Measurements from ENCODE around the gene TECPR2. TPM values are rescaled to one million over a fixed set of nuclear protein-coding genes. Genes with fewer than 3 reads are reported as not detected.

TECPR2 gene
- total and polyA plus RNA-seq, 2 of the 13 experiments (the other 11 are each of a cell fraction or from before 2014, with no cell fraction given): 3.5 to 5.7 TPM

GRCh38 chr14:102374264-102374663, 11.5 kb downstream of the TECPR2 start (continued):
- TF ChIP-seq, protein P1, sequence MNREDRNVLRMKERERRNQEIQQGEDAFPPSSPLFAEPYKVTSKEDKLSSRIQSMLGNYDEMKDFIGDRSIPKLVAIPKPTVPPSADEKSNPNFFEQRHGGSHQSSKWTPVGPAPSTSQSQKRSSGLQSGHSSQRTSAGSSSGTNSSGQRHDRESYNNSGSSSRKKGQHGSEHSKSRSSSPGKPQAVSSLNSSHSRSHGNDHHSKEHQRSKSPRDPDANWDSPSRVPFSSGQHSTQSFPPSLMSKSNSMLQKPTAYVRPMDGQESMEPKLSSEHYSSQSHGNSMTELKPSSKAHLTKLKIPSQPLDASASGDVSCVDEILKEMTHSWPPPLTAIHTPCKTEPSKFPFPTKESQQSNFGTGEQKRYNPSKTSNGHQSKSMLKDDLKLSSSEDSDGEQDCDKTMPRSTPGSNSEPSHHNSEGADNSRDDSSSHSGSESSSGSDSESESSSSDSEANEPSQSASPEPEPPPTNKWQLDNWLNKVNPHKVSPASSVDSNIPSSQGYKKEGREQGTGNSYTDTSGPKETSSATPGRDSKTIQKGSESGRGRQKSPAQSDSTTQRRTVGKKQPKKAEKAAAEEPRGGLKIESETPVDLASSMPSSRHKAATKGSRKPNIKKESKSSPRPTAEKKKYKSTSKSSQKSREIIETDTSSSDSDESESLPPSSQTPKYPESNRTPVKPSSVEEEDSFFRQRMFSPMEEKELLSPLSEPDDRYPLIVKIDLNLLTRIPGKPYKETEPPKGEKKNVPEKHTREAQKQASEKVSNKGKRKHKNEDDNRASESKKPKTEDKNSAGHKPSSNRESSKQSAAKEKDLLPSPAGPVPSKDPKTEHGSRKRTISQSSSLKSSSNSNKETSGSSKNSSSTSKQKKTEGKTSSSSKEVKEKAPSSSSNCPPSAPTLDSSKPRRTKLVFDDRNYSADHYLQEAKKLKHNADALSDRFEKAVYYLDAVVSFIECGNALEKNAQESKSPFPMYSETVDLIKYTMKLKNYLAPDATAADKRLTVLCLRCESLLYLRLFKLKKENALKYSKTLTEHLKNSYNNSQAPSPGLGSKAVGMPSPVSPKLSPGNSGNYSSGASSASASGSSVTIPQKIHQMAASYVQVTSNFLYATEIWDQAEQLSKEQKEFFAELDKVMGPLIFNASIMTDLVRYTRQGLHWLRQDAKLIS (CRISPR knock-in tag; IDR thresholded peaks at IDR 0.05): no peak

DNA sequence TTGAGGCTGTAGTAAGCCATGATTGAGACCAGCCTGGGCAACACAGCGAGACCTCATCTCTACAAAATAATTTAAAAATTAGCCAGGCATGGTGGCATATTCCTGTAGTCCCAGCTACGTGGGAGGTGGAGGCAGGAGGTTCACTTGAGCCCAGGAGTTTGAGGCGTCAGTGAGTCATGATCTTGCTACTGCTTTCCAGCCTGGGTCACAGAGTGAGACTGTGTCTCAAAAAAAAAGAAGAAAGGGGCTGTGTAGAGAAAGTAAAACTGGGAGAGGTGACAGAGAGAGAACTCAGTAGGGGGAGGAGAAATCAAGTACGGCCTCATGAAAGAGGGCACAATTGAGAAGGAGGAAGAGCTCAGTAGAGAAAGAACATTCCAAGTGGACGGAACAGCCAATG, 12.4 kb downstream of the TECPR2 start:
- intact Hi-C loops (cut with micrococcal nuclease; ENCODE audit: unreplicated experiment) (no loop called here), in situ Hi-C loops (cut with HindIII; ENCODE audit: extremely low pct_ligation_motif_present, low pct_unique_long_range_greater_than_20kb) (no loop called here)
- no peak for ATAC-seq
- no TSS peak for BruUV-seq (replicated peaks)
- H3K36me3 ChIP-seq (replicated peaks in 1 of 2; ENCODE audit: control insufficient read depth in 1 of 2, insufficient read depth in 2 of 2, low read length in 2 of 2): peaks cover 3 to 9% of the 10 kb centered on the region in 2 experiments; a peak in 2 of 5 replicates
- H3K4me1 ChIP-seq (ENCODE audit: insufficient read depth, low read length): peaks cover 18% of the 10 kb centered on the region
- H3K9ac ChIP-seq (ENCODE audit: insufficient read depth, low read depth, low read length): no peak overlapping the region
- H2AFZ ChIP-seq (ENCODE audit: low read length): no peak overlapping the region
- no peak for FAIRE-seq
- H3K79me2 ChIP-seq (ENCODE audit: insufficient read depth, low read length): no peaks in the 10 kb centered on the region
- H3K9me3 ChIP-seq (ENCODE audit: low read length): no peaks in the 10 kb centered on the region
- WGBS (ENCODE audit: low lambda C conversion rate): 97% methylated on average over 5 of the region's 5 CpGs
- CTCF ChIA-PET (ENCODE audit: low intra/inter-chr PET ratio, low total read pairs): no interaction called here
- POLR2A ChIA-PET: no interaction called here
- no peaks in the 10 kb centered on the region for H4K20me1 ChIP-seq (ENCODE audit: insufficient read depth, low read length)
- no peak overlapping the region for H3K27ac ChIP-seq (ENCODE audit: extremely low read length, insufficient read depth, low read length)
- H3K4me2 ChIP-seq (ENCODE audit: low read depth, low read length): no peak overlapping the region
- H3K27me3 ChIP-seq (ENCODE audit: control insufficient read depth in 1 of 2, insufficient read depth in 2 of 2, low read length in 2 of 2): no peaks in the 10 kb centered on the region
- no peak overlapping the region for H3K4me3 ChIP-seq (replicated peaks in 1 of 3; ENCODE audit: insufficient read depth in 1 of 3, low read depth in 2 of 3, low read length in 3 of 3)
- DNase-seq (ENCODE audit: low spot score): no peak
- no peak for TF ChIP-seq ZNF605 (CRISPR knock-in tag; IDR thresholded peaks at IDR 0.05)
- TF ChIP-seq JDP2 (CRISPR knock-in tag; IDR thresholded peaks at IDR 0.05; ENCODE audit: borderline replicate concordance): no peak
- no peak for TF ChIP-seq ZNF776 (CRISPR knock-in tag; IDR thresholded peaks at IDR 0.05)
- TF ChIP-seq ZNF296 (CRISPR knock-in tag; conservative IDR thresholded peaks at IDR 0.05): no peak
- TF ChIP-seq PAF1 (CRISPR knock-in tag; IDR thresholded peaks at IDR 0.05): no peak
- TF ChIP-seq, protein P2, sequence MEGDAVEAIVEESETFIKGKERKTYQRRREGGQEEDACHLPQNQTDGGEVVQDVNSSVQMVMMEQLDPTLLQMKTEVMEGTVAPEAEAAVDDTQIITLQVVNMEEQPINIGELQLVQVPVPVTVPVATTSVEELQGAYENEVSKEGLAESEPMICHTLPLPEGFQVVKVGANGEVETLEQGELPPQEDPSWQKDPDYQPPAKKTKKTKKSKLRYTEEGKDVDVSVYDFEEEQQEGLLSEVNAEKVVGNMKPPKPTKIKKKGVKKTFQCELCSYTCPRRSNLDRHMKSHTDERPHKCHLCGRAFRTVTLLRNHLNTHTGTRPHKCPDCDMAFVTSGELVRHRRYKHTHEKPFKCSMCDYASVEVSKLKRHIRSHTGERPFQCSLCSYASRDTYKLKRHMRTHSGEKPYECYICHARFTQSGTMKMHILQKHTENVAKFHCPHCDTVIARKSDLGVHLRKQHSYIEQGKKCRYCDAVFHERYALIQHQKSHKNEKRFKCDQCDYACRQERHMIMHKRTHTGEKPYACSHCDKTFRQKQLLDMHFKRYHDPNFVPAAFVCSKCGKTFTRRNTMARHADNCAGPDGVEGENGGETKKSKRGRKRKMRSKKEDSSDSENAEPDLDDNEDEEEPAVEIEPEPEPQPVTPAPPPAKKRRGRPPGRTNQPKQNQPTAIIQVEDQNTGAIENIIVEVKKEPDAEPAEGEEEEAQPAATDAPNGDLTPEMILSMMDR (CRISPR knock-in tag; IDR thresholded peaks at IDR 0.05): no peak
- no peak for TF ChIP-seq GTF3A (CRISPR knock-in tag; conservative IDR thresholded peaks at IDR 0.05)
- no peak for TF ChIP-seq ZNF274 (CRISPR knock-in tag; IDR thresholded peaks at IDR 0.05)
- TF ChIP-seq SRSF9 (IDR thresholded peaks at IDR 0.05; ENCODE audit: borderline replicate concordance, insufficient read depth, low read depth, low read length, poor library complexity, severe bottlenecking): no peak
- no peak for TF ChIP-seq ZNF552 (CRISPR knock-in tag; IDR thresholded peaks at IDR 0.05; ENCODE audit: borderline replicate concordance)
- no peak for TF ChIP-seq STAG1 (CRISPR knock-in tag; IDR thresholded peaks at IDR 0.05)
- TF ChIP-seq, protein P3, sequence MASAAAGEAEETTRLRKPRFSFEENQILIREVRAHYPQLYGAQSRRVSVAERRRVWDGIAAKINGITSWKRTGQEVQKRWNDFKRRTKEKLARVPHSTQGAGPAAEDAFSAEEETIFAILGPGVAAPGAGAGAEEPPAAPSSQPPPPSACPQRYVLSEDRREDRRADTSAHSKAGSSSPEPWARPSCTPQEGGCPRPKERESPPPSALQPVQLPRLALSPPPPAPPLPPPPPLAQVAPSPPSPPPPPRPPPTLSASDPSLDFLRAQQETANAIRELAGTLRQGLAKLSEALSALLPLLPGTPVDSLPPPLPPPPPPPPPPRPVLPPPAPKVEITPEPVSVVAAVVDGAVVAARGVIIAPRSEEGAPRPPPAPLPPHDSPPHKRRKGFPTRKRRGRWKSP (CRISPR knock-in tag; IDR thresholded peaks at IDR 0.05): no peak
- no peak for TF ChIP-seq ZNF367 (CRISPR knock-in tag; IDR thresholded peaks at IDR 0.05; ENCODE audit: borderline replicate concordance)
- no peak for TF ChIP-seq ZNF557 (CRISPR knock-in tag; IDR thresholded peaks at IDR 0.05)
- TF ChIP-seq GFI1 (CRISPR knock-in tag; IDR thresholded peaks at IDR 0.05; ENCODE audit: borderline replicate concordance): no peak
- TF ChIP-seq ZNF234 (CRISPR knock-in tag; conservative IDR thresholded peaks at IDR 0.05): no peak
- TF ChIP-seq FOXK1 (CRISPR knock-in tag; IDR thresholded peaks at IDR 0.05; ENCODE audit: borderline replicate concordance, low read depth): no peak
- TF ChIP-seq MIER2 (CRISPR knock-in tag; IDR thresholded peaks at IDR 0.05): no peak
